GM13977 (cell line): ENCODE results near the gene BARX2.

Experiments
- DNase-seq: peaks from one replicate; pipeline ENCODE4 v3.0.0; 2012; ENCODE audit warnings: low spot score
- in situ Hi-C: fragments of 300-500 bp; cut with MboI; formaldehyde crosslinking; loops from one replicate; pipeline ENCODE4 v1.12.0; 2022; ENCODE audit warnings: low sequenced_read_pairs, low pct_unique_long_range_greater_than_20kb, mixed read lengths, inconsistent platforms; ENCODE audit not compliant: unreplicated experiment
- TF ChIP-seq, protein P1 (sequence below): IDR thresholded peaks from 2 replicates; pipeline ENCODE4 v1.5.1; 2012; ENCODE audit warnings: mild to moderate bottlenecking, control low read depth; ENCODE audit not compliant: insufficient read depth; ENCODE audit errors: extremely low read depth, missing control alignments

BARX2 gene

GRCh38 chr11:129414144-129414872 lies 38.7 kb downstream of the BARX2 start:
- in situ Hi-C loops = no loop called here
- TF ChIP-seq, protein P1, sequence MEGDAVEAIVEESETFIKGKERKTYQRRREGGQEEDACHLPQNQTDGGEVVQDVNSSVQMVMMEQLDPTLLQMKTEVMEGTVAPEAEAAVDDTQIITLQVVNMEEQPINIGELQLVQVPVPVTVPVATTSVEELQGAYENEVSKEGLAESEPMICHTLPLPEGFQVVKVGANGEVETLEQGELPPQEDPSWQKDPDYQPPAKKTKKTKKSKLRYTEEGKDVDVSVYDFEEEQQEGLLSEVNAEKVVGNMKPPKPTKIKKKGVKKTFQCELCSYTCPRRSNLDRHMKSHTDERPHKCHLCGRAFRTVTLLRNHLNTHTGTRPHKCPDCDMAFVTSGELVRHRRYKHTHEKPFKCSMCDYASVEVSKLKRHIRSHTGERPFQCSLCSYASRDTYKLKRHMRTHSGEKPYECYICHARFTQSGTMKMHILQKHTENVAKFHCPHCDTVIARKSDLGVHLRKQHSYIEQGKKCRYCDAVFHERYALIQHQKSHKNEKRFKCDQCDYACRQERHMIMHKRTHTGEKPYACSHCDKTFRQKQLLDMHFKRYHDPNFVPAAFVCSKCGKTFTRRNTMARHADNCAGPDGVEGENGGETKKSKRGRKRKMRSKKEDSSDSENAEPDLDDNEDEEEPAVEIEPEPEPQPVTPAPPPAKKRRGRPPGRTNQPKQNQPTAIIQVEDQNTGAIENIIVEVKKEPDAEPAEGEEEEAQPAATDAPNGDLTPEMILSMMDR = no peak
- no peak for DNase-seq

- TF ChIP-seq, protein P1 = no peak
- DNase-seq = no peak
- in situ Hi-C loops = no loop called here
Observed at GRCh38 chr11:129416080-129416820, 40.6 kb downstream of the BARX2 start.

DNA sequence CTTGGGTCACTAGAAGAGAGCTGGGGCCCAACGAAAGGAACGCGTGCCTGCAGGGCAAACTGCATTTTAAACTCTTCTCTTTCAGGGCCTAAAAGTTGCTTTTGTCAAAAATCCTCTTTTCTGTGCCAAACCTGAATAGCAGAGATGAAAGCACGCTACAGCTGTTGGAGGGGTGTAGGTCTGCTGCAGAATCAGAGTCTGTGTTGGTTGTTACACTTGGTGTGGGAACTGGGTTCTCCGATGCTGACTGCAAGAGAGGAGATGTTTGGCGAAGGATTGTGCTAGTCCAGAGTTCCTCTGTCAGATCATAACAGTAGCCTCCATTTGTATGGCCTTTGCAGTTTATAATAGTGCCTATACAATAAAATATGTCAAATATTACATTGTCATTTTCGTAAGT lies 41.8 kb downstream of the BARX2 start:
- no peak for DNase-seq
- in situ Hi-C loops = no loop called here

DNA sequence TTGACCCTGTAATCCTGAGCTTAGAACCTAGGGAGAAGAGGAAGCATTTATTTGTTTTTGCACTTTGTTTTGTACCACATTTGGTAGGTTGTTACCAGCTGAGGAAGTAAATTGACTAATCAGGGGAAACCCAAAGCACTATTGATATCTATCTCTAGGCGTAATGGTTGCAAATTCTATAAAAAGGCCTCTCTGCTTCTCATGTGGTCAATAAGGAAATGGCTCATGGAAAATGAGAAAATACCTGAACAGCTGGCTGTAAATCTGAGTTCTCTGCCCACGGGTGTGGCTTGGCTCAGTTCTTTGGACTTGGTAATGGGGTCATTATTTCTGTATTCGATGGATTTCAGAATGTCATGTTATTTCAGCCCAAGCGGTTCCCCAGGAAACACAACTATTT lies 42.4 kb downstream of the BARX2 start:
- peak; percentile 60 for DNase-seq
- TF ChIP-seq, protein P1 = no peak
- in situ Hi-C loops = no loop called here

More for the DNA sequence above, 41.8 kb downstream of the BARX2 start:
- TF ChIP-seq, protein P1 = no peak

DNA sequence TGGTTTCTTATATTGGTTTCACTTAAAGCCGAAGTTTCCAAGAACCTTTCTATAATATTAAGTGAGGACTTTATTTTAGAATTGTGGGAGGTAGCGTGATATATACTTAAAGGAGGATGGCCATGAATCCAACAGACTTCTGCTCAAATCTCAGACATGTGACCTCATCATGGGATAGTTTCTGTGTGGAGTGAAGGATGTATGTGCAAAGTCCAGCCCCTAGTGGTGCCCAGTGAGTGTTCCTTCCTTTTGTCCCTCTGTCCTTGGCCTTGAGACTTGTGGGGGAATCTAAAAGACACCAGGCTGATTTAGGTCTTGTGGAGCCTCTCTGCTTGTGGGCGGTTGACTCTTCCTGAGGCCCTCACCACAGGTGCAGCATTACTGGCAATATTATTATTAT lies 43.7 kb downstream of the BARX2 start:
- in situ Hi-C loops = no loop called here
- TF ChIP-seq, protein P1 = no peak
- DNase-seq = no peak

GRCh38 chr11:129423426-129423825 lies 47.8 kb downstream of the BARX2 start:
- TF ChIP-seq, protein P1 = no peak
- DNase-seq = no peak
- in situ Hi-C loops = no loop called here
